Measurements from ENCODE around the gene ZNF688. TPM values are rescaled to one million over a fixed set of nuclear protein-coding genes. Genes with fewer than 3 reads are reported as not detected.
"Not testable (repeated sequence)": the region's sequence is repeated elsewhere in the genome, so short reads cannot be mapped to it uniquely, and the experiment has no call there.

Gene ZNF688
- total and polyA plus RNA-seq, 2 of the 13 experiments (the other 11 are each of a cell fraction or from before 2014, with no cell fraction given) = 2.4 to 5.4 TPM

- TF ChIP-seq PAXIP1 (CRISPR knock-in tag; conservative IDR thresholded peaks at IDR 0.05) (0 out of 2 replicates have a peak, but pooled peaks have one; percentile 18), CAMTA2 (CRISPR knock-in tag; IDR thresholded peaks at IDR 0.05; ENCODE audit: borderline replicate concordance) (no peak), ZNF501 (CRISPR knock-in tag; IDR thresholded peaks at IDR 0.05) (0 out of 2 replicates have a peak, but pooled peaks have one; percentile 29), PRMT3 (CRISPR knock-in tag; IDR thresholded peaks at IDR 0.05; ENCODE audit: borderline replicate concordance, low read depth) (no peak)
These were observed 32.2 kb downstream of the ZNF688 start (continued) for GRCh38 chr16:30539000-30539964.

DNA sequence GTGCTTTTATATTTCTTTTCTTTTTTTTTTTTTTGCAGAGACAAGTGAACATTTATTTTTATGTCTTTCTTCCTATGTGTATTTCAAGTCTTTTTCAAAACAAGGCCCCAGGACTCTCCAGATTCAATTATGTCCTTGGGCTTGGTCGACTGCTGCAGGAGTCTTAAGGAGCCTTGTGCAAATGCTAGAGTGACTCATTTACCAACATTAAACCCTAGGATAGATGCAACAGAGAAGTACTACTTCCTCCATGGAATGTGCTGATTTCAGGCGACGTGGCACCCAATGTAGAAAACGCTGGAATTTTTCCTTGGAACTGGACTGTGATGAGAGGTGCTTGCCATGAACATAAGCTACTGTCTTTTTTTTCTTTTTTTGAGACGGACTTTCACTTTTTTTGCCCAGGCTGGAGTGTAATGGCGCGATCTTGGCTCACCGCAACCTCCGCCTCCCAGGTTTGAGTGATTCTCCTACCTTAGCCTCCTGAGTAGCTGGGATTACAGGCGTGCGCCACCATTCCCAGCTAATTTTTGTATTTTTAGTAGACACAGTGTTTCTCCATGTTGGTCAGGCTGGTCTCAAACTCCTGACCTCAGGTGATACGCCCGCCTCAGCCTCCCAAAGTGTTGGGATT is 35.0 kb downstream of the ZNF688 start:
- H3K9me3 ChIP-seq (ENCODE audit: low read length); ATAC-seq; H2AFZ ChIP-seq (ENCODE audit: low read length); intact Hi-C loops (cut with micrococcal nuclease; ENCODE audit: unreplicated experiment); in situ Hi-C loops (cut with HindIII; ENCODE audit: extremely low pct_ligation_motif_present, low pct_unique_long_range_greater_than_20kb); H4K20me1 ChIP-seq (ENCODE audit: insufficient read depth, low read length); H3K27me3 ChIP-seq (ENCODE audit: control insufficient read depth in 1 of 2, insufficient read depth in 2 of 2, low read length in 2 of 2); FAIRE-seq; DNase-seq (ENCODE audit: low spot score); BruUV-seq (replicated peaks); H3K36me3 ChIP-seq (replicated peaks in 1 of 2; ENCODE audit: control insufficient read depth in 1 of 2, insufficient read depth in 2 of 2, low read length in 2 of 2): not testable (repeated sequence)
- CTCF ChIA-PET (ENCODE audit: low intra/inter-chr PET ratio, low total read pairs) = interaction anchor here (1.6 kb wide), 1 partner anchor 106 kb away, joined by 7 read pairs; the partner anchor contains the start of gene DCTPP1
- H3K4me1 ChIP-seq (ENCODE audit: insufficient read depth, low read length) = peaks cover 68% of the 10 kb centered on the region
- peak overlapping the region; percentile 89 for H3K9ac ChIP-seq (ENCODE audit: insufficient read depth, low read depth, low read length)
- peak overlapping the region in 2 of 3 experiments; percentile 75 to 81; a peak in 3 of 6 replicates for H3K4me3 ChIP-seq (replicated peaks in 1 of 3; ENCODE audit: insufficient read depth in 1 of 3, low read depth in 2 of 3, low read length in 3 of 3)
- 93% methylated on average over 13 of the region's 13 CpGs for WGBS (ENCODE audit: low lambda C conversion rate)
- peak; percentile 59; the same call in 1 of the 2 replicates for TF ChIP-seq ZBTB38 (CRISPR knock-in tag; IDR thresholded peaks at IDR 0.05)
- TF ChIP-seq ZBTB33 (CRISPR knock-in tag; IDR thresholded peaks at IDR 0.05) = 0 out of 2 replicates have a peak, but pooled peaks have one; percentile 16
- POLR2A ChIA-PET = interaction anchor here (1.1 to 5.1 kb wide), 10 partner anchors 9 to 107 kb away, joined by 4 to 187 read pairs (median 10); partner anchors contain the start of genes DCTPP1, ZNF689 and ZNF764
- peaks cover 31% of the 10 kb centered on the region for H3K79me2 ChIP-seq (ENCODE audit: insufficient read depth, low read length)
- peak overlapping the region; percentile 85 for H3K27ac ChIP-seq (ENCODE audit: extremely low read length, insufficient read depth, low read length)
- H3K4me2 ChIP-seq (ENCODE audit: low read depth, low read length) = peak overlapping the region; percentile 95

Data from HepG2 (cell line).